Ishikawa (cell line): ENCODE data around the gene REEP2.

Experiments used
- CEBPB ChIP-seq: IDR thresholded peaks from 2 replicates; pipeline ENCODE4 v1.6.1; 2012
- EP300 ChIP-seq: IDR thresholded peaks from 2 replicates; pipeline ENCODE4 v1.6.1; 2012; ENCODE audit warnings: borderline replicate concordance
- FOXM1 ChIP-seq: IDR thresholded peaks from 2 replicates; pipeline ENCODE4 v1.6.1; 2012; ENCODE audit warnings: low read depth, borderline replicate concordance
- MAX ChIP-seq: IDR thresholded peaks from 2 replicates; pipeline ENCODE4 v1.6.1; 2012
- RAD21 ChIP-seq: IDR thresholded peaks from 2 replicates; pipeline ENCODE4 v1.6.1; 2012; ENCODE audit warnings: low read depth
- REST ChIP-seq: IDR thresholded peaks from 2 replicates; pipeline ENCODE4 v1.6.1; 2012; ENCODE audit warnings: low read depth, mild to moderate bottlenecking
- USF1 ChIP-seq: IDR thresholded peaks from 2 replicates; pipeline ENCODE4 v1.6.1; 2012

- no peak for TF ChIP-seq EP300
- TF ChIP-seq RAD21: no peak
- no peak for TF ChIP-seq CEBPB
- TF ChIP-seq MAX: no peak
- no peak for TF ChIP-seq USF1
- no peak for TF ChIP-seq FOXM1
- no peak for TF ChIP-seq REST
Observed at GRCh38 chr5:138470322-138471051, 31.6 kb downstream of the REEP2 start.
